T follicular helper cell (primary cell): ENCODE results near the gene FHL5.
A peak's percentile ranks its signal among the peaks of the same experiment; 100 is the strongest.
"Not testable (repeated sequence)": the region's sequence is repeated elsewhere in the genome, so short reads cannot be mapped to it uniquely, and the experiment has no call there.

ENCODE experiments used
- DNase-seq: peaks from one replicate; pipeline ENCODE4 v3.0.0-alpha.2; 2020; ENCODE audit warnings: low read depth
- total RNA-seq, 2 experiments: gene quantifications; one replicate each; lab custom pipeline; 2026; lab: John Stamatoyannopoulos, UW

FHL5 gene
- 0 reads per million in 2 experiments for total RNA-seq

GRCh38 chr6:96562886-96563285, at the start of gene FHL5:
Gene FHL5 (plus strand): TSS chr6:96563128. CDS start chr6:96603614, 40,486 bp downstream.
- no peak for DNase-seq

- DNase-seq, result no peak
These were observed 42.5 kb upstream of the FHL5 start for GRCh38 chr6:96520171-96521115.

- DNase-seq, result no peak
These were observed 41.7 kb upstream of the FHL5 start for GRCh38 chr6:96521306-96521643.

GRCh38 chr6:96521644-96522464, 41.1 kb upstream of the FHL5 start, which contains the start of gene UFL1:
Gene UFL1 (plus strand): TSS chr6:96521806. CDS start chr6:96521874, 68 bp downstream.
- DNase-seq, result peak; percentile 91

- DNase-seq, result no peak
These were observed 40.4 kb upstream of the FHL5 start for GRCh38 chr6:96522465-96523009.

- DNase-seq, result no peak
These were observed 34.7 kb upstream of the FHL5 start for GRCh38 chr6:96528193-96528592.

GRCh38 chr6:96532399-96532798, 30.5 kb upstream of the FHL5 start:
- DNase-seq, result no peak

- DNase-seq, result no peak
These were observed 25.2 kb upstream of the FHL5 start for GRCh38 chr6:96537726-96538125.

GRCh38 chr6:96542702-96543101, 20.2 kb upstream of the FHL5 start:
- no peak for DNase-seq

- DNase-seq, result no peak
These were observed 17.0 kb upstream of the FHL5 start for GRCh38 chr6:96545882-96546281.

- no peak for DNase-seq
These were observed 15.3 kb upstream of the FHL5 start for GRCh38 chr6:96547654-96548053.

- DNase-seq, result no peak
These were observed 8.4 kb upstream of the FHL5 start for GRCh38 chr6:96554558-96554957.

- DNase-seq, result not testable (repeated sequence)
These were observed 3.2 kb upstream of the FHL5 start for GRCh38 chr6:96559740-96560139.

- DNase-seq, result no peak
These were observed 925 bp downstream of the FHL5 start for GRCh38 chr6:96563853-96564252.

- no peak for DNase-seq
These were observed 7.1 kb downstream of the FHL5 start for GRCh38 chr6:96570053-96570452.

- no peak for DNase-seq
These were observed 8.6 kb downstream of the FHL5 start for GRCh38 chr6:96571551-96571950.

- no peak for DNase-seq
These were observed 12.4 kb downstream of the FHL5 start for GRCh38 chr6:96575359-96575758.

- no peak for DNase-seq
These were observed 13.3 kb downstream of the FHL5 start for GRCh38 chr6:96576221-96576620.

GRCh38 chr6:96582021-96582420, 19.1 kb downstream of the FHL5 start:
- no peak for DNase-seq

- no peak for DNase-seq
These were observed 19.5 kb downstream of the FHL5 start for GRCh38 chr6:96582436-96582835.

- DNase-seq, result no peak
These were observed 41.5 kb downstream of the FHL5 start for GRCh38 chr6:96604420-96604819.

- no peak for DNase-seq
These were observed 45.1 kb downstream of the FHL5 start for GRCh38 chr6:96608074-96608473.
